ENCODE data around the gene ARL8A. TPM values are rescaled to one million over a fixed set of nuclear protein-coding genes. Genes with fewer than 3 reads are reported as not detected.
A peak's percentile ranks its signal among the peaks of the same experiment; 100 is the strongest.

ARL8A gene
- total RNA-seq (10 to 100 TPM in 1 of 2 donors, 1 to 10 TPM in 1; 8.4 to 21.8 TPM), polyA plus RNA-seq (10 to 100 TPM; 18.5 to 25.7 TPM)

DNA sequence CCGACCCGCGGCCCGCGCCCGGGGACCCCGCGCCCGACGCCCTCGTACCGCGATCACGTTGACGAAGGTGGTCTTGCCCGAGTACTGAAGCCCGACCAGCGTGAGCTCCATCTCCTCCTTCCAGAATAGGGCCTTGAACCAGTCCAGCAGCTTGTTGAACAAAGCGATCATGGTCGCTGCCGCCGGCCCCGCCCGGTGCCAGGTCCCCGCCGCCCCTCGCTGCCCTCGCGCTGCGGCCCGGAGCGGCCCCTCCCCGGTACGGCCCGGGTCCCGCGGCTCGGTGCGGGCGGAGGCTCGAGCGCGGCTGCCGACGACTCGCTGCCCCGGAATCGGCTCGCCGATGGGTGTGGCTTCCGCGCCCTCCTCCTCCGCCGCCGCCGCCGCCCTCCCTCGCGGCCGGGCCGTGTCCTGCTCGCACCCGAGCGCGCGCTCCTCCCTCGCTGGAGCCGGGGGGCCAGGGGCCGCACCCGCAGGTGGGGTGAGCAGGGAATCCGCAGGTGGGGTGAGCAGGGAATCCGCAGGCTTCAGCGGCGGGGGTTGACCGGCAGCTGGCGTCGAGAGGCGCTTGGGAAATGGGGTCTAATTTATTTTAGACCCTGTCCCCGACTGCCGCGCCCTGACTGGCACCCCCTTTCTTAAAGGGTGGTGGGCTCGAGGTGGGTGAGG lies at the start of gene ARL8A:
Gene ARL8A (minus strand): TSS at position 336 of the 666 bp plus-strand sequence. CDS start 165 bp downstream, at position 171.
- H3K36me3 ChIP-seq (ENCODE audit: control insufficient read depth in 4 of 4, insufficient read depth in 3 of 4, low read depth in 1 of 4, low read length in 3 of 4): no peaks in the 10 kb centered on the region
- TF ChIP-seq, protein P1, sequence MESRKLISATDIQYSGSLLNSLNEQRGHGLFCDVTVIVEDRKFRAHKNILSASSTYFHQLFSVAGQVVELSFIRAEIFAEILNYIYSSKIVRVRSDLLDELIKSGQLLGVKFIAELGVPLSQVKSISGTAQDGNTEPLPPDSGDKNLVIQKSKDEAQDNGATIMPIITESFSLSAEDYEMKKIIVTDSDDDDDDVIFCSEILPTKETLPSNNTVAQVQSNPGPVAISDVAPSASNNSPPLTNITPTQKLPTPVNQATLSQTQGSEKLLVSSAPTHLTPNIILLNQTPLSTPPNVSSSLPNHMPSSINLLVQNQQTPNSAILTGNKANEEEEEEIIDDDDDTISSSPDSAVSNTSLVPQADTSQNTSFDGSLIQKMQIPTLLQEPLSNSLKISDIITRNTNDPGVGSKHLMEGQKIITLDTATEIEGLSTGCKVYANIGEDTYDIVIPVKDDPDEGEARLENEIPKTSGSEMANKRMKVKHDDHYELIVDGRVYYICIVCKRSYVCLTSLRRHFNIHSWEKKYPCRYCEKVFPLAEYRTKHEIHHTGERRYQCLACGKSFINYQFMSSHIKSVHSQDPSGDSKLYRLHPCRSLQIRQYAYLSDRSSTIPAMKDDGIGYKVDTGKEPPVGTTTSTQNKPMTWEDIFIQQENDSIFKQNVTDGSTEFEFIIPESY (IDR thresholded peaks at IDR 0.05): no peak
- TF ChIP-seq RAD21 (IDR thresholded peaks at IDR 0.05) (no peak), FOXA2 (IDR thresholded peaks at IDR 0.05) (no peak)
- TF ChIP-seq, protein P2, sequence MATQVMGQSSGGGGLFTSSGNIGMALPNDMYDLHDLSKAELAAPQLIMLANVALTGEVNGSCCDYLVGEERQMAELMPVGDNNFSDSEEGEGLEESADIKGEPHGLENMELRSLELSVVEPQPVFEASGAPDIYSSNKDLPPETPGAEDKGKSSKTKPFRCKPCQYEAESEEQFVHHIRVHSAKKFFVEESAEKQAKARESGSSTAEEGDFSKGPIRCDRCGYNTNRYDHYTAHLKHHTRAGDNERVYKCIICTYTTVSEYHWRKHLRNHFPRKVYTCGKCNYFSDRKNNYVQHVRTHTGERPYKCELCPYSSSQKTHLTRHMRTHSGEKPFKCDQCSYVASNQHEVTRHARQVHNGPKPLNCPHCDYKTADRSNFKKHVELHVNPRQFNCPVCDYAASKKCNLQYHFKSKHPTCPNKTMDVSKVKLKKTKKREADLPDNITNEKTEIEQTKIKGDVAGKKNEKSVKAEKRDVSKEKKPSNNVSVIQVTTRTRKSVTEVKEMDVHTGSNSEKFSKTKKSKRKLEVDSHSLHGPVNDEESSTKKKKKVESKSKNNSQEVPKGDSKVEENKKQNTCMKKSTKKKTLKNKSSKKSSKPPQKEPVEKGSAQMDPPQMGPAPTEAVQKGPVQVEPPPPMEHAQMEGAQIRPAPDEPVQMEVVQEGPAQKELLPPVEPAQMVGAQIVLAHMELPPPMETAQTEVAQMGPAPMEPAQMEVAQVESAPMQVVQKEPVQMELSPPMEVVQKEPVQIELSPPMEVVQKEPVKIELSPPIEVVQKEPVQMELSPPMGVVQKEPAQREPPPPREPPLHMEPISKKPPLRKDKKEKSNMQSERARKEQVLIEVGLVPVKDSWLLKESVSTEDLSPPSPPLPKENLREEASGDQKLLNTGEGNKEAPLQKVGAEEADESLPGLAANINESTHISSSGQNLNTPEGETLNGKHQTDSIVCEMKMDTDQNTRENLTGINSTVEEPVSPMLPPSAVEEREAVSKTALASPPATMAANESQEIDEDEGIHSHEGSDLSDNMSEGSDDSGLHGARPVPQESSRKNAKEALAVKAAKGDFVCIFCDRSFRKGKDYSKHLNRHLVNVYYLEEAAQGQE (IDR thresholded peaks at IDR 0.05): no peak
- no peaks in the 10 kb centered on the region for H3K27me3 ChIP-seq (ENCODE audit: control insufficient read depth in 4 of 4, insufficient read depth in 4 of 4, low read length in 3 of 4)
- peak within 1 kb of the TSS; percentile 63 to 84 for H3K9ac ChIP-seq (ENCODE audit: low read depth in 1 of 2, low read length in 2 of 2)
- peak; percentile 69 for DNase-seq (ENCODE audit: low spot score)
- under 1% methylated on average over 82 of the region's 82 CpGs for WGBS
- peak within 1 kb of the TSS; percentile 67 to 91 (median 90) for H3K4me3 ChIP-seq (ENCODE audit: low read depth in 1 of 3, low read length in 3 of 3)
- H3K27ac ChIP-seq (ENCODE audit: low read depth in 1 of 2, low read length in 2 of 2): peak within 1 kb of the TSS; percentile 92 to 94
- peaks cover 7 to 38% (median 21%) of the 10 kb centered on the region in 4 donors for H3K4me1 ChIP-seq (ENCODE audit: control insufficient read depth in 4 of 4, insufficient read depth in 4 of 4, low read length in 3 of 4)
- no peaks in the 10 kb centered on the region for H3K9me3 ChIP-seq (ENCODE audit: control insufficient read depth in 4 of 4, low read length in 3 of 4)

- H3K9ac ChIP-seq (ENCODE audit: low read depth in 1 of 2, low read length in 2 of 2): no peak overlapping the region
- no peaks in the 10 kb centered on the region for H3K9me3 ChIP-seq (ENCODE audit: control insufficient read depth in 4 of 4, low read length in 3 of 4)
- no peaks in the 10 kb centered on the region for H3K36me3 ChIP-seq (ENCODE audit: control insufficient read depth in 4 of 4, insufficient read depth in 3 of 4, low read depth in 1 of 4, low read length in 3 of 4)
- H3K4me1 ChIP-seq (ENCODE audit: control insufficient read depth in 4 of 4, insufficient read depth in 4 of 4, low read length in 3 of 4): peaks cover 0 to 11% (median 7%) of the 10 kb centered on the region in 4 donors
- WGBS: 55% methylated on average over 11 of the region's 11 CpGs
- H3K27me3 ChIP-seq (ENCODE audit: control insufficient read depth in 4 of 4, insufficient read depth in 4 of 4, low read length in 3 of 4): peaks cover 2 to 5% (median 3%) of the 10 kb centered on the region in 4 donors
- no peak for DNase-seq (ENCODE audit: low spot score)
- H3K27ac ChIP-seq (ENCODE audit: low read depth in 1 of 2, low read length in 2 of 2): no peak overlapping the region
- no peak overlapping the region for H3K4me3 ChIP-seq (ENCODE audit: low read depth in 1 of 3, low read length in 3 of 3)
- TF ChIP-seq EGR1 (IDR thresholded peaks at IDR 0.05; ENCODE audit: low read depth in 2 of 2) (no peak), RAD21 (IDR thresholded peaks at IDR 0.05) (no peak), HNF4A (conservative IDR thresholded peaks at IDR 0.05) (no peak), FOXA1 (IDR thresholded peaks at IDR 0.05) (no peak), YY1 (IDR thresholded peaks at IDR 0.05) (no peak), TAF1 (conservative IDR thresholded peaks at IDR 0.05) (no peak), SP1 (IDR thresholded peaks at IDR 0.05) (no peak), NR2F2 (IDR thresholded peaks at IDR 0.05) (no peak), JUND (IDR thresholded peaks at IDR 0.05) (no peak), MAX (IDR thresholded peaks at IDR 0.05) (no peak), CTCF (IDR thresholded peaks at IDR 0.05; ENCODE audit: low read depth, low read length, missing input control) (no peak), GABPA (IDR thresholded peaks at IDR 0.05 in 1 of 2, conservative IDR thresholded peaks at IDR 0.05 in 1 of 2) (no peak), HNF4G (IDR thresholded peaks at IDR 0.05) (no peak), FOXA2 (IDR thresholded peaks at IDR 0.05) (no peak), RXRA (IDR thresholded peaks at IDR 0.05) (no peak)
- TF ChIP-seq, protein P2 (IDR thresholded peaks at IDR 0.05): no peak
- TF ChIP-seq, protein P1 (IDR thresholded peaks at IDR 0.05): no peak
- TF ChIP-seq, protein P3, sequence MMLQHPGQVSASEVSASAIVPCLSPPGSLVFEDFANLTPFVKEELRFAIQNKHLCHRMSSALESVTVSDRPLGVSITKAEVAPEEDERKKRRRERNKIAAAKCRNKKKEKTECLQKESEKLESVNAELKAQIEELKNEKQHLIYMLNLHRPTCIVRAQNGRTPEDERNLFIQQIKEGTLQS (IDR thresholded peaks at IDR 0.05): no peak
Measured at GRCh38 chr1:202194328-202194648, 49.8 kb upstream of the ARL8A start.
